GM19452 (cell line): ENCODE results near the gene IGLL1.
"Not testable (repeated sequence)": the region's sequence is repeated elsewhere in the genome, so short reads cannot be mapped to it uniquely, and the experiment has no call there.

Source experiments
- ATAC-seq: cut with Tn5 transposase; IDR thresholded peaks from one replicate; pipeline ENCODE4 v1.9.1; 2021; ENCODE audit not compliant: unreplicated experiment

IGLL1 gene

GRCh38 chr22:23542391-23542790, 37.7 kb downstream of the IGLL1 start:
- not testable (repeated sequence) for ATAC-seq

- not testable (repeated sequence) for ATAC-seq
Measured at GRCh38 chr22:23541849-23542281, 38.2 kb downstream of the IGLL1 start.

- not testable (repeated sequence) for ATAC-seq
Measured at GRCh38 chr22:23540837-23541236, 39.3 kb downstream of the IGLL1 start.

GRCh38 chr22:23539839-23540198, 40.3 kb downstream of the IGLL1 start:
- not testable (repeated sequence) for ATAC-seq

- no peak for ATAC-seq
Measured at GRCh38 chr22:23539135-23539838, 40.8 kb downstream of the IGLL1 start.

- not testable (repeated sequence) for ATAC-seq
Measured at GRCh38 chr22:23538696-23539030, 41.4 kb downstream of the IGLL1 start.

- not testable (repeated sequence) for ATAC-seq
Measured at GRCh38 chr22:23537830-23538695, 42.0 kb downstream of the IGLL1 start.

GRCh38 chr22:23537416-23537815, 42.7 kb downstream of the IGLL1 start:
- no peak for ATAC-seq

- no peak for ATAC-seq
Measured at GRCh38 chr22:23536821-23537345, 43.2 kb downstream of the IGLL1 start.

- not testable (repeated sequence) for ATAC-seq
Measured at GRCh38 chr22:23535790-23536661, 44.1 kb downstream of the IGLL1 start.

GRCh38 chr22:23534851-23535717, 45.0 kb downstream of the IGLL1 start:
- no peak for ATAC-seq

GRCh38 chr22:23534201-23534850, 45.8 kb downstream of the IGLL1 start:
- ATAC-seq: no peak

- no peak for ATAC-seq
Measured at GRCh38 chr22:23533771-23534191, 46.3 kb downstream of the IGLL1 start.

GRCh38 chr22:23533328-23533762, 46.7 kb downstream of the IGLL1 start:
- ATAC-seq: no peak

GRCh38 chr22:23532731-23533130, 47.4 kb downstream of the IGLL1 start:
- ATAC-seq: no peak

GRCh38 chr22:23531966-23532705, 48.0 kb downstream of the IGLL1 start:
- ATAC-seq: no peak

- ATAC-seq: no peak
Measured at GRCh38 chr22:23531283-23531956, 48.7 kb downstream of the IGLL1 start.

GRCh38 chr22:23530766-23531282, 49.3 kb downstream of the IGLL1 start:
- no peak for ATAC-seq
